Measurements from ENCODE around the gene SIRPB1.

- TF ChIP-seq POLR2A (IDR thresholded peaks at IDR 0.05), result no peak
- TF ChIP-seq, protein P1, sequence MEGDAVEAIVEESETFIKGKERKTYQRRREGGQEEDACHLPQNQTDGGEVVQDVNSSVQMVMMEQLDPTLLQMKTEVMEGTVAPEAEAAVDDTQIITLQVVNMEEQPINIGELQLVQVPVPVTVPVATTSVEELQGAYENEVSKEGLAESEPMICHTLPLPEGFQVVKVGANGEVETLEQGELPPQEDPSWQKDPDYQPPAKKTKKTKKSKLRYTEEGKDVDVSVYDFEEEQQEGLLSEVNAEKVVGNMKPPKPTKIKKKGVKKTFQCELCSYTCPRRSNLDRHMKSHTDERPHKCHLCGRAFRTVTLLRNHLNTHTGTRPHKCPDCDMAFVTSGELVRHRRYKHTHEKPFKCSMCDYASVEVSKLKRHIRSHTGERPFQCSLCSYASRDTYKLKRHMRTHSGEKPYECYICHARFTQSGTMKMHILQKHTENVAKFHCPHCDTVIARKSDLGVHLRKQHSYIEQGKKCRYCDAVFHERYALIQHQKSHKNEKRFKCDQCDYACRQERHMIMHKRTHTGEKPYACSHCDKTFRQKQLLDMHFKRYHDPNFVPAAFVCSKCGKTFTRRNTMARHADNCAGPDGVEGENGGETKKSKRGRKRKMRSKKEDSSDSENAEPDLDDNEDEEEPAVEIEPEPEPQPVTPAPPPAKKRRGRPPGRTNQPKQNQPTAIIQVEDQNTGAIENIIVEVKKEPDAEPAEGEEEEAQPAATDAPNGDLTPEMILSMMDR (IDR thresholded peaks at IDR 0.05), result no peak
Observed at GRCh38 chr20:1576641-1577040, 43.2 kb downstream of the SIRPB1 start.
